Stimulated activated effector memory CD8-positive, alpha-beta T cell treated with anti-CD3 and anti-CD28 coated beads, Interleukin-12 subunit alpha, Interleukin-12 subunit beta, amount 100 ng/mL, for 72 hours (primary cell): ENCODE results near the gene CBX7.

Experiments used
- ATAC-seq: fragments of 150-1000 bp; cut with Tn5 transposase; 2 replicates; pipeline ENCODE4 v1.10.0; 2021
- DNase-seq, 2 donors: peaks; one replicate each; pipeline ENCODE4 v3.0.0; 2021 to 2022; ENCODE audit warnings: low spot score in 2 of 2
- H3K27ac Mint-ChIP-seq: one replicate; pipeline ENCODE4 v1.8.0; 2022; ENCODE audit warnings: mild to moderate bottlenecking, mixed read lengths
- H3K36me3 Mint-ChIP-seq: one replicate; pipeline ENCODE4 v1.8.0; 2022; ENCODE audit warnings: mild to moderate bottlenecking, mixed read lengths
- H3K4me1 Mint-ChIP-seq: one replicate; pipeline ENCODE4 v1.8.0; 2022; ENCODE audit warnings: mixed read lengths
- H3K4me3 Mint-ChIP-seq: one replicate; pipeline ENCODE4 v1.8.0; 2022; ENCODE audit warnings: mild to moderate bottlenecking, mixed read lengths
- H3K9me3 Mint-ChIP-seq: one replicate; pipeline ENCODE4 v1.8.0; 2022; ENCODE audit warnings: mixed read lengths

Gene CBX7

GRCh38 chr22:39123751-39124581, 28.5 kb downstream of the CBX7 start:
- Mint-ChIP-seq H3K4me1 (peaks cover 19% of the 10 kb centered on the region), H3K36me3 (peaks cover 7% of the 10 kb centered on the region), H3K27ac (no peak overlapping the region), H3K4me3 (no peak overlapping the region), H3K9me3 (no peaks in the 10 kb centered on the region)
- DNase-seq (no peak), ATAC-seq (no peak)

DNA sequence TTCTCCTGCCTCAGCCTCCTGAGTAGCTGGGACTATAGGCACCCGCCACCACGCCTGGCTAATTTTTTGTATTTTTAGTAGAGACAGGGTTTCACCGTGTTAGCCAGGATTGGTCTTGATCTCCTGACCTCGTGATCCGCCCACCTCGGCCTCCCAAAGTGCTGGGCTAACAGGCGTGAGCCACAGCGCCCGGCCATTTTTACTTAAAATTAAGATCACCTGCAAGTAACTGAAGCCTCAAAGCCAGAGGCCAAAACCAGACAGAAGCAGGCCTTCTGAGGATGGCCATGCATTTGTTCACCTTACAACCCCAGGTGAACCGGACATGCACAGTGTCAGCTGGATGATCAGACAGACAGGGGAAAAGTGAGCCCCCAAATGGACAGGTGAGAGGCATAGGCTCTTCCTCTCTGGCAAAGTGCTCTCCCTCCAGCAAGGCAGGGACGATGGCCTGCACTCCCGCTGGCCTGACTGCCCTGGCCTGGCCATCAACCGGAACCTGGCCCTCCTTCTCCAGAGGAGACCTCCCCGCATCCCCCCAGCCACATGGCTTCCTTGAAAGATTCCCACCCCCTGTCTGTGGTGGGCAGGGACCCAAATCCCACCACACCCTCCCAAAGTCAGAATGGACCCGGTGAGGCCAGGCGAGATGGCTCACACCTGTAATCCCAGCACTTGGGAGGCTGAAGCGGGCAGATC, 29.6 kb downstream of the CBX7 start:
- Mint-ChIP-seq H3K4me1 (peaks cover 17% of the 10 kb centered on the region), H3K4me3 (no peak overlapping the region), H3K27ac (no peak overlapping the region), H3K9me3 (no peaks in the 10 kb centered on the region), H3K36me3 (peaks cover 7% of the 10 kb centered on the region)
- no peak for DNase-seq
- ATAC-seq, result no peak

DNA sequence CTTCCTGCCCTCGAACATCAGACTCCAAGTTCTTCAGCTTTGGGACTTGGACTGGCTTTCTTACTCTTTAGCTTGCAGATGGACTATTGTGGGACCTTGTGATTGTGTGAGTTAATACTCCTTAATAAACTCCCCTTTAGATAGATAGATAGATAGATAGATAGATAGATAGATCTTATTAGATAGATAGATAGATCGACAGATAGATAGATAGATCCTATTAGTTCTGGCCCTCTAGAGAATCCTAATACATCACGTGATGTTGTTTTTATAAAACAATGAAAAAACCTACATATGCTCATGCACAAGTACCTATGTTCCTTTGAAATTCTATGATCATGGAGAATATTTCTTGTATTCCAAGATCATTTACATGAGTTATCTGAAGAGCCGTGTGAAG, 31.5 kb downstream of the CBX7 start:
- no peak for DNase-seq
- Mint-ChIP-seq H3K4me3 (no peak overlapping the region), H3K9me3 (no peaks in the 10 kb centered on the region), H3K36me3 (peaks cover 26% of the 10 kb centered on the region), H3K4me1 (peaks cover 36% of the 10 kb centered on the region), H3K27ac (peak overlapping the region; percentile 40)
- ATAC-seq, result no peak

GRCh38 chr22:39117585-39118191, 34.8 kb downstream of the CBX7 start:
- DNase-seq (peak; percentile 58 to 90), ATAC-seq (peak; percentile 86)
- peaks cover 64% of the 10 kb centered on the region for H3K4me1 Mint-ChIP-seq

DNA sequence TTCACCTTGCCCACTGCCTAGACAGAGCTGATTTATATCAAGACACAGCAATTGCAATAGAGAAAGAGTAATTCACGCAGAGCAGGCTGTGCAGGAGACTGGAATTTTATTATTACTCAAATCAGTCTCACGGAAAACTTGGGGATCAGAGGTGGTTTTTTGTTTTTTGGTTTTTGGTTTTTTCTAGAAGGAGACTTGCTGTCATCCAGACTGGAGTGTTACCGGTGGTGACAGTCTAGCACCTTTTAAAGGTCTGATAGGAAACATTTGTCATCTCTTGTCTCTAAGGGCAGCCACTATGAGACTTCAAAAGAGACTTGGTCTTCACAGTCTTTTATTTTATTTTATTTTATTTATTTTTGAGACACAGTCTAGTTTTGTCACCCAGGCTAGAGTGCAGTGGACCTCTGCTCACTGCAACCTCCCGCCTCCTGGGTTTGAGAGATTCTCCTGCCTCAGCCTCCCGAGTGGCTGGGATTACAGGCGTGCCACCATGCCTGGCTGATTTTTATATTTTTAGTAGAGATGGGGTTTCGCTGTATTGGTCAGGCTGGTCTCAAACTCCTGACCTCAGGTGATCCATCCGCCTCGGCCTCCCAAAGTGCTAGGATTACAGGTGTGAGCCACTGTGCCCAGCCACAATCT, 36.4 kb downstream of the CBX7 start:
- H3K27ac Mint-ChIP-seq, result peak overlapping the region; percentile 98
- no peaks in the 10 kb centered on the region for H3K9me3 Mint-ChIP-seq
- ATAC-seq, result peak; percentile 57

More at GRCh38 chr22:39117585-39118191, 34.8 kb downstream of the CBX7 start:
- Mint-ChIP-seq H3K9me3 (no peaks in the 10 kb centered on the region), H3K27ac (peak overlapping the region; percentile 98), H3K36me3 (peaks cover 30% of the 10 kb centered on the region), H3K4me3 (peak overlapping the region; percentile 63)

GRCh38 chr22:39115570-39115969, 36.9 kb downstream of the CBX7 start:
- peak overlapping the region; percentile 63 for H3K4me3 Mint-ChIP-seq
- H3K4me1 Mint-ChIP-seq, result peaks cover 61% of the 10 kb centered on the region
- H3K27ac Mint-ChIP-seq, result peak overlapping the region; percentile 98
- H3K9me3 Mint-ChIP-seq, result no peaks in the 10 kb centered on the region
- DNase-seq (no peak), ATAC-seq (no peak)
- H3K36me3 Mint-ChIP-seq, result peaks cover 24% of the 10 kb centered on the region

More for the DNA sequence above, 36.4 kb downstream of the CBX7 start:
- Mint-ChIP-seq H3K36me3 (peaks cover 24% of the 10 kb centered on the region), H3K4me1 (peaks cover 59% of the 10 kb centered on the region), H3K4me3 (peak overlapping the region; percentile 63)
- DNase-seq, result peak in 1 of 2 donors; percentile 70

GRCh38 chr22:39114112-39114511, 38.4 kb downstream of the CBX7 start:
- DNase-seq (no peak), ATAC-seq (no peak)
- peaks cover 24% of the 10 kb centered on the region for H3K36me3 Mint-ChIP-seq
- peak overlapping the region; percentile 98 for H3K27ac Mint-ChIP-seq
- H3K4me3 Mint-ChIP-seq, result peak overlapping the region; percentile 20
- H3K4me1 Mint-ChIP-seq, result peaks cover 62% of the 10 kb centered on the region
- no peaks in the 10 kb centered on the region for H3K9me3 Mint-ChIP-seq

GRCh38 chr22:39110631-39111561, 41.6 kb downstream of the CBX7 start:
- Mint-ChIP-seq H3K27ac (no peak overlapping the region), H3K36me3 (peaks cover 4% of the 10 kb centered on the region), H3K4me3 (no peak overlapping the region), H3K9me3 (no peaks in the 10 kb centered on the region), H3K4me1 (peaks cover 37% of the 10 kb centered on the region)
- DNase-seq (no peak), ATAC-seq (no peak)

- Mint-ChIP-seq H3K36me3 (no peaks in the 10 kb centered on the region), H3K4me3 (no peak overlapping the region), H3K9me3 (no peaks in the 10 kb centered on the region), H3K4me1 (peaks cover 21% of the 10 kb centered on the region), H3K27ac (no peak overlapping the region)
- DNase-seq (no peak), ATAC-seq (no peak)
These were observed 43.1 kb downstream of the CBX7 start for GRCh38 chr22:39109361-39109760.

GRCh38 chr22:39108487-39108886, 44.0 kb downstream of the CBX7 start:
- Mint-ChIP-seq H3K27ac (no peak overlapping the region), H3K9me3 (no peaks in the 10 kb centered on the region), H3K4me3 (no peak overlapping the region), H3K4me1 (peaks cover 15% of the 10 kb centered on the region), H3K36me3 (no peaks in the 10 kb centered on the region)
- ATAC-seq (no peak), DNase-seq (no peak)

GRCh38 chr22:39106326-39106725, 46.2 kb downstream of the CBX7 start:
- Mint-ChIP-seq H3K9me3 (no peaks in the 10 kb centered on the region), H3K4me1 (peaks cover 14% of the 10 kb centered on the region), H3K4me3 (no peak overlapping the region), H3K27ac (no peak overlapping the region), H3K36me3 (peaks cover 6% of the 10 kb centered on the region)
- DNase-seq (no peak), ATAC-seq (no peak)

- no peaks in the 10 kb centered on the region for H3K9me3 Mint-ChIP-seq
- peaks cover 19% of the 10 kb centered on the region for H3K36me3 Mint-ChIP-seq
- H3K4me3 Mint-ChIP-seq, result no peak overlapping the region
- no peak overlapping the region for H3K27ac Mint-ChIP-seq
- DNase-seq (no peak), ATAC-seq (no peak)
- peaks cover 34% of the 10 kb centered on the region for H3K4me1 Mint-ChIP-seq
These were observed 49.0 kb downstream of the CBX7 start for GRCh38 chr22:39103431-39103830.

- peaks cover 19% of the 10 kb centered on the region for H3K36me3 Mint-ChIP-seq
- H3K4me1 Mint-ChIP-seq, result peaks cover 53% of the 10 kb centered on the region
- no peaks in the 10 kb centered on the region for H3K9me3 Mint-ChIP-seq
- DNase-seq (no peak), ATAC-seq (no peak)
- H3K27ac Mint-ChIP-seq, result peak overlapping the region; percentile 98
- H3K4me3 Mint-ChIP-seq, result peak overlapping the region; percentile 87
These were observed 51.3 kb downstream of the CBX7 start for GRCh38 chr22:39101226-39101625.

- Mint-ChIP-seq H3K36me3 (peaks cover 26% of the 10 kb centered on the region), H3K4me3 (peak overlapping the region; percentile 87), H3K27ac (peak overlapping the region; percentile 98), H3K9me3 (no peaks in the 10 kb centered on the region), H3K4me1 (peaks cover 74% of the 10 kb centered on the region)
- ATAC-seq (no peak), DNase-seq (no peak)
These were observed 53.9 kb downstream of the CBX7 start for GRCh38 chr22:39098576-39098975.
